Effector memory CD8-positive, alpha-beta T cell (primary cell): Measurements from ENCODE around the gene PLPPR2.
"Not testable (repeated sequence)": the region's sequence is repeated elsewhere in the genome, so short reads cannot be mapped to it uniquely, and the experiment has no call there.

ENCODE experiments used
- ATAC-seq: fragments of 150-1000 bp; cut with Tn5 transposase; replicated peaks from 2 replicates; pipeline ENCODE4 v1.10.0; 2021; ENCODE audit warnings: mild to moderate bottlenecking, moderate library complexity
- DNase-seq, 3 experiments: peaks; one replicate each; pipeline ENCODE4 v3.0.0; 2021
- H3K27ac Mint-ChIP-seq, 2 donors: one replicate each; pipeline ENCODE4 v1.8.0; 2022; ENCODE audit warnings: mild to moderate bottlenecking in 2 of 2, mixed read lengths in 2 of 2, moderate library complexity in 2 of 2
- H3K27me3 Mint-ChIP-seq, 2 donors: one replicate each; pipeline ENCODE4 v1.8.0; 2022; ENCODE audit warnings: mixed read lengths in 2 of 2
- H3K36me3 Mint-ChIP-seq: one replicate; pipeline ENCODE4 v1.8.0; 2022; ENCODE audit warnings: mild to moderate bottlenecking, moderate library complexity, mixed read lengths; ENCODE audit not compliant: insufficient read depth
- H3K4me1 Mint-ChIP-seq, 2 donors: one replicate each; pipeline ENCODE4 v1.8.0; 2022; ENCODE audit warnings: low read depth in 2 of 2, mixed read lengths in 2 of 2
- H3K4me3 Mint-ChIP-seq, 2 donors: one replicate each; pipeline ENCODE4 v1.8.0; 2022; ENCODE audit warnings: mild to moderate bottlenecking in 2 of 2, mixed read lengths in 2 of 2, moderate library complexity in 2 of 2
- H3K9me3 Mint-ChIP-seq, 2 donors: one replicate each; pipeline ENCODE4 v1.8.0; 2022; ENCODE audit warnings: mixed read lengths in 2 of 2

Gene PLPPR2

GRCh38 chr19:11349171-11349570 lies 6.1 kb upstream of the PLPPR2 start:
- peaks cover 11% of the 10 kb centered on the region for H3K36me3 Mint-ChIP-seq
- no peaks in the 10 kb centered on the region for H3K9me3 Mint-ChIP-seq
- DNase-seq = no peak
- peaks cover 25 to 30% of the 10 kb centered on the region in 2 donors for H3K4me1 Mint-ChIP-seq
- no peaks in the 10 kb centered on the region for H3K27me3 Mint-ChIP-seq
- no peak overlapping the region for H3K27ac Mint-ChIP-seq
- ATAC-seq = no peak
- H3K4me3 Mint-ChIP-seq = no peak overlapping the region

DNA sequence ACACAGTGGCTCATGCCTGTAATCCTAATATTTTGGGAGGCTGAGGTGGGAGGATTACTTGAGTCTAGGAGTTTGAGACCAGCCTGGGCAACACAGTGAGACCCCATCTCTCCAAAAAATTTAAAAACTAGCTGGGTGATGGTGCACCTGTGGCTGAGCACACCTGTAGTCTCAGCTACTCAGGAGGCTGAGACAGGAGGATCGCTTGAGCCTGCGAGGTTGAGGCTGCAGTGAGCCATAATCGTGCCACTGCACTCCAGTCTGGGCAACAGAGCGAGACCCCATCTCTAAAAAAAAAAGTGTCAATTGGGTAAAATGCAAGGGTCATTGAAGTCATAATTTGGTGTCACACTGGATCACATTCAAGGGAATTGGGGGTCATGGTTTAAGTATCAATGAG lies 1.1 kb upstream of the PLPPR2 start:
- not testable (repeated sequence) for H3K4me1 Mint-ChIP-seq, ATAC-seq, H3K36me3 Mint-ChIP-seq, DNase-seq, H3K27ac Mint-ChIP-seq, H3K9me3 Mint-ChIP-seq
- Mint-ChIP-seq H3K27me3 (peaks cover 13 to 16% of the 10 kb centered on the region in 2 donors), H3K4me3 (peak overlapping the region; percentile 34 to 74)

DNA sequence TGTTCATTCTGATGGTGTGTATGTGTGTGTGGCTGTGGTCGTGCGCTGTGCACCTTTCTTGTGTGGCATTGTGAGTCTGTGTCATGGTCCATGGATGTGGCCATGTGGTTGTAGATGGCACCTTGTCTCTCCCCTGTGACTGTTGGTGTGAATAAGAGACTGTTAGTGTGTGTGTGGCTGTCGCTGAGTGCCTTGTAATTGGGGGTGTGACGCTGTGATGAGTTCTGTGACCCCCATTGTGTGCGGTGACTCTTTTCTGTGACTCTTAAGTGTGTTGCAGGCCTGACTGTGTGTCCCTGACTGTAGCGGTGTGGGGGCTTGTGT lies 804 bp downstream of the PLPPR2 start:
- Mint-ChIP-seq H3K36me3 (peaks cover 14% of the 10 kb centered on the region), H3K27me3 (peaks cover 13 to 16% of the 10 kb centered on the region in 2 donors), H3K9me3 (no peaks in the 10 kb centered on the region), H3K27ac (peak overlapping the region; percentile 70 to 92), H3K4me1 (peaks cover 9% of the 10 kb centered on the region in 2 donors), H3K4me3 (peak overlapping the region; percentile 74 to 78)
- DNase-seq (no peak), ATAC-seq (peak; percentile 3)

- no peaks in the 10 kb centered on the region for H3K9me3 Mint-ChIP-seq
- H3K27me3 Mint-ChIP-seq = peaks cover 13 to 16% of the 10 kb centered on the region in 2 donors
- H3K4me1 Mint-ChIP-seq = peaks cover 9 to 11% of the 10 kb centered on the region in 2 donors
- DNase-seq (no peak), ATAC-seq (no peak)
- H3K4me3 Mint-ChIP-seq = peak overlapping the region; percentile 74 to 78
- H3K27ac Mint-ChIP-seq = no peak overlapping the region
- peaks cover 14% of the 10 kb centered on the region for H3K36me3 Mint-ChIP-seq
Observed at GRCh38 chr19:11356676-11357550, 1.7 kb downstream of the PLPPR2 start.

DNA sequence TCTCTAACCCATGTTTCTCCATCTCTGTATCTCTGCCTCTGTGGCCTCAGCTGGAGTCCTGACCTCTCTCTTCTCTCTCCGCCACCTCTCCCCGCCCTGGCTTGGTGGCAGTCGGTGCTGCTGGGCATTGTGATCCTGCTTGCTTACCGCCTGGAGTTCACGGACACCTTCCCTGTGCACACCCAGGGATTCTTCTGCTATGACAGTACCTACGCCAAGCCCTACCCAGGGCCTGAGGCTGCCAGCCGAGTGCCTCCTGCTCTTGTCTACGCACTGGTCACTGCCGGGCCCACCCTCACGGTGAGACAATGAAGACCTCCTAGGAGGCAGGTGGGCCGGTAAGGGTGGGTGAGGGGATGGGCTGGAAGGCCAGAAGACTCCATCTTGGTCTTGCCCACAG lies 4.2 kb downstream of the PLPPR2 start:
- H3K4me3 Mint-ChIP-seq = no peak overlapping the region
- no peak for ATAC-seq
- no peak overlapping the region for H3K27ac Mint-ChIP-seq
- peaks cover 16% of the 10 kb centered on the region for H3K36me3 Mint-ChIP-seq
- peaks cover 9 to 11% of the 10 kb centered on the region in 2 donors for H3K4me1 Mint-ChIP-seq
- no peak for DNase-seq
- no peaks in the 10 kb centered on the region for H3K9me3 Mint-ChIP-seq
- H3K27me3 Mint-ChIP-seq = peaks cover 13 to 16% of the 10 kb centered on the region in 2 donors

GRCh38 chr19:11361037-11361770 lies 6.0 kb downstream of the PLPPR2 start:
- DNase-seq (no peak), ATAC-seq (no peak)
- Mint-ChIP-seq H3K4me3 (no peak overlapping the region), H3K36me3 (peaks cover 15% of the 10 kb centered on the region), H3K27ac (peak overlapping the region in 1 of 2 donors; percentile 62), H3K4me1 (peaks cover 3 to 7% of the 10 kb centered on the region in 2 donors), H3K27me3 (peaks cover 7 to 8% of the 10 kb centered on the region in 2 donors), H3K9me3 (no peaks in the 10 kb centered on the region)

DNA sequence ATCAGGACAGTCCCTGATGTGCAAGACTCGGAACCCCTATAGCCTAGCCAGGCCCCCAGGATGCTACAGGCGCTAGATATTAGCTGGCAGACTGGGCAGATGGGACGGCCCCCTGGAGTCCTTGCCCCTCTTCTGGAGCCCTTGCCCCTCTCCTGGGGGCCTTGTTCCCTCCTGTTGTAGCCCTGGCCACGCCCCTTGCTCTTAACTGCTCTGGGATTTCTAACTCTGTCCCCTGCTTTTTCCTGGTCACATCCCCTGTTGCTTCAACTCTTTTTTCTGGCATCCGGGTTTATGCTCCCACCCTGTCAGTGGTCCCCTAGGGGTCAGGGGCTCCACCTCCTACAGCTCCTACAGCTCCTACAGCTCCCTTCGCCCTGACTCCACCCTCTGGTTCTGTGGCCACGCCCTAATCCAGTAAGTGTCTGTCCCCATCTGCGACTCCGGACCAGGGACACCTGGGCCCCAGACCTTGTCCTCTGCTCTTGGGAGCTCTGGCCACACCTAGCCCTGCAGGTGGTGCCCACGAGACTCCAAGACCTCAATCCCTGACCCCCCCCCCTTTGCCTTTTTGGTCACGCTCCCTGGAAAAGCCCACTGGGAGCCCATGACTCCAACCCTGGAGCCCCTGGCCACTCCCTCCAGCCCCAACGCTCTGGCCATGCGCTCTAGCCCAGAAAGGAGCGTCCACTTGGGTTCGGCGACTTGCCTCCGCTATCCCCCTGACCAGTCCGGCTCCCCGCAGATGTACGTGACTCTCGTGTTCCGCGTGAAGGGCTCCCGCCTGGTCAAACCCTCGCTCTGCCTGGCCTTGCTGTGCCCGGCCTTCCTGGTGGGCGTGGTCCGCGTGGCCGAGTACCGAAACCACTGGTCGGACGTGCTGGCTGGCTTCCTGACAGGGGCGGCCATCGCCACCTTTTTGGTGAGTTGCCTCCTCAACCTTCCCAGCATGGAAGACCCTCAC lies 6.8 kb downstream of the PLPPR2 start:
- Mint-ChIP-seq H3K27me3 (no peaks in the 10 kb centered on the region), H3K36me3 (peaks cover 15% of the 10 kb centered on the region), H3K4me3 (no peak overlapping the region), H3K4me1 (peaks cover 2 to 4% of the 10 kb centered on the region in 2 donors), H3K27ac (peak overlapping the region in 1 of 2 donors; percentile 62), H3K9me3 (no peaks in the 10 kb centered on the region)
- ATAC-seq (no peak), DNase-seq (no peak)

DNA sequence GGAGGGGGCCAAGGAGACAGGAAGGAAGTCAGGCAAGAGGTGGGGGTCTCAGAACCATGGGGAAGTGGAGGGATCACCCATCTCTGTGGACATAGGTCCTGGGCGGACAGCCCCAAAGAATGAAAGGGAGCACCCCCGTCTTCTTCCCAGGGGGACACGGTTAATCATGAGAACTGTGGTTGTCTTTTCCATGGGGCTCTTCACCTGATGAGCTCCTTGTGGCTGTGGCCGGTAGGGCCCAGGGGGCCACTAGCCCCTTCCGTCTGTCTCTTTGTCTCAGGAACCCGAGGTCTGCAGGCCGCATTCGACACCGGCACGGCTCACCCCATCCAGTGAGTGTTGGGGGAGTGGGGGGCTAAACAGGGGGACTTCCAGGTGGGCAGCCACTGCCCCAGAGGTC lies 8.6 kb downstream of the PLPPR2 start:
- Mint-ChIP-seq H3K27ac (no peak overlapping the region), H3K4me1 (peaks cover 2 to 4% of the 10 kb centered on the region in 2 donors), H3K27me3 (no peaks in the 10 kb centered on the region), H3K36me3 (peaks cover 12% of the 10 kb centered on the region), H3K4me3 (no peak overlapping the region), H3K9me3 (no peaks in the 10 kb centered on the region)
- no peak for ATAC-seq
- no peak for DNase-seq

GRCh38 chr19:11364296-11364904 lies 9.2 kb downstream of the PLPPR2 start:
- Mint-ChIP-seq H3K36me3 (peaks cover 14% of the 10 kb centered on the region), H3K27me3 (no peaks in the 10 kb centered on the region), H3K4me1 (peaks cover 2 to 4% of the 10 kb centered on the region in 2 donors), H3K27ac (no peak overlapping the region), H3K4me3 (no peak overlapping the region), H3K9me3 (no peaks in the 10 kb centered on the region)
- DNase-seq (no peak), ATAC-seq (no peak)

- no peak for ATAC-seq
- peaks cover 2 to 4% of the 10 kb centered on the region in 2 donors for H3K4me1 Mint-ChIP-seq
- no peaks in the 10 kb centered on the region for H3K9me3 Mint-ChIP-seq
- H3K4me3 Mint-ChIP-seq = no peak overlapping the region
- no peak for DNase-seq
- peaks cover 16% of the 10 kb centered on the region for H3K36me3 Mint-ChIP-seq
- H3K27ac Mint-ChIP-seq = no peak overlapping the region
- no peaks in the 10 kb centered on the region for H3K27me3 Mint-ChIP-seq
Observed at GRCh38 chr19:11364935-11365334, 9.7 kb downstream of the PLPPR2 start.

DNA sequence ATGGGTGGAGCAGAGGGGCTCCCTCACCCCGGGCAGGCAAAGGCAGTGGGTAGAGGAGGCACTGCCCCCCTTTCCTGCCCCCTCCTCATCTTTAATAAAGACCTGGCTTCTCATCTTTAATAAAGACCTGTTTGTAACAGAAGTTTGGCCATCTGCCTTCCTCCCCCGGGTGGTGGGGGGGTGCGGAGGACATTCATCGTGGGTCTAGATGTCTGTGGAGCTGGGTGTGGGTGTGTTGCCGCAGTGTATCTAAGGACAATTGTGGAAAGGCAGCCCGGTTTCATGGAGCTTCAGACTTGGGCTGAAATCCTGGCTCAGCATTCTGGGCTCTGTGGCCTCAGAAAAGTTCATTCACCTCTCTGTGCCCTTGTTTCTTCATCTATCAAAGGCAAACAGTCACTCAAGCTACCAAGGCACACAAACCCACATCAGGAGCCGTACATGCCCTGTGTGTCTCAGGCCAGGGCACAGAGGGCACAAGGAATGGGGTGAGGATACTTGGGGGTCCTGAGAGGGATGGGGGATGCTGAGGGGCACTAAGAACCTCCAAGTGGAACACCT lies 10.4 kb downstream of the PLPPR2 start:
- Mint-ChIP-seq H3K27me3 (no peaks in the 10 kb centered on the region), H3K36me3 (peaks cover 13% of the 10 kb centered on the region), H3K4me1 (peaks cover 2 to 4% of the 10 kb centered on the region in 2 donors), H3K4me3 (no peak overlapping the region), H3K27ac (no peak overlapping the region), H3K9me3 (no peaks in the 10 kb centered on the region)
- no peak for ATAC-seq
- DNase-seq = no peak

- H3K27ac Mint-ChIP-seq = no peak overlapping the region
- no peak overlapping the region for H3K4me3 Mint-ChIP-seq
- DNase-seq = no peak
- H3K9me3 Mint-ChIP-seq = no peaks in the 10 kb centered on the region
- H3K4me1 Mint-ChIP-seq = peaks cover 0 to 4% of the 10 kb centered on the region in 2 donors
- peaks cover 10% of the 10 kb centered on the region for H3K36me3 Mint-ChIP-seq
- no peaks in the 10 kb centered on the region for H3K27me3 Mint-ChIP-seq
- ATAC-seq = no peak
Observed at GRCh38 chr19:11367528-11367927, 12.3 kb downstream of the PLPPR2 start.
